GM12878 (cell line): ENCODE results near the gene DNAJC3. TPM values are rescaled to one million over a fixed set of nuclear protein-coding genes. Genes with fewer than 3 reads are reported as not detected.
A peak's percentile ranks its signal among the peaks of the same experiment; 100 is the strongest.

Source experiments
- ATF7 ChIP-seq: fragments of 450-650 bp; IDR thresholded peaks from 2 replicates; pipeline ENCODE4 v1.6.1; 2016; ENCODE audit warnings: low read depth, mild to moderate bottlenecking
- BCL11A ChIP-seq: IDR thresholded peaks from 2 replicates; pipeline ENCODE4 v1.6.1; 2011; ENCODE audit warnings: low read depth, low read length
- BHLHE40 ChIP-seq, 2 experiments: fragments of 450-650 bp in 1 of 2; IDR thresholded peaks; 2 replicates each; pipeline ENCODE4 v1.6.1; 2011 to 2017; ENCODE audit warnings: low read depth in 2 of 2, borderline replicate concordance in 1 of 2, improper control_type of control experiment in 1 of 2, low read length in 1 of 2, mild to moderate bottlenecking in 1 of 2
- CHD1 ChIP-seq: IDR thresholded peaks from 2 replicates; pipeline ENCODE4 v1.6.1; 2012; ENCODE audit warnings: low read depth, low read length, improper control_type of control experiment
- CHD2 ChIP-seq: IDR thresholded peaks from 2 replicates; pipeline ENCODE4 v1.6.1; 2011; ENCODE audit warnings: low read depth, low read length, improper control_type of control experiment, borderline replicate concordance
- EGR1 ChIP-seq, 2 experiments: IDR thresholded peaks; 1 replicate in 1 of 2; 2 replicates in 1 of 2; pipeline ENCODE4 v1.6.1; 2011 to 2012; ENCODE audit warnings: low read depth in 2 of 2, low read length in 2 of 2, borderline replicate concordance in 1 of 2, mild to moderate bottlenecking in 1 of 2, moderate library complexity in 1 of 2
- EZH2 ChIP-seq: IDR thresholded peaks from 2 replicates; pipeline ENCODE4 v1.6.1; 2012; ENCODE audit warnings: low read depth, mild to moderate bottlenecking, control low read depth, inconsistent platforms, low read length, borderline replicate concordance; ENCODE audit not compliant: control insufficient read depth
- FOXK2 ChIP-seq: fragments of 450-650 bp; IDR thresholded peaks from 2 replicates; pipeline ENCODE4 v1.6.1; 2017; ENCODE audit warnings: mild to moderate bottlenecking, moderate library complexity
- HDAC2 ChIP-seq: fragments of 200-600 bp; sonication (generic); IDR thresholded peaks from 2 replicates; pipeline ENCODE4 v1.6.1; 2017
- IKZF1 ChIP-seq: fragments of 450-650 bp; conservative IDR thresholded peaks from 2 replicates; pipeline ENCODE4 v1.6.1; 2017; ENCODE audit warnings: antibody characterized with exemption, mild to moderate bottlenecking
- MEF2B ChIP-seq: fragments of 450-650 bp; IDR thresholded peaks from 2 replicates; pipeline ENCODE4 v1.6.1; 2018; ENCODE audit warnings: mild to moderate bottlenecking, moderate library complexity; ENCODE audit not compliant: partially characterized antibody, poor library complexity, severe bottlenecking
- MYB ChIP-seq: fragments of 150-350 bp; IDR thresholded peaks from 2 replicates; pipeline ENCODE4 v1.6.1; 2014; ENCODE audit warnings: mild to moderate bottlenecking, low read depth, low read length, borderline replicate concordance
- NR2F1 ChIP-seq: fragments of 450-650 bp; conservative IDR thresholded peaks from 2 replicates; pipeline ENCODE4 v1.6.1; 2017; ENCODE audit warnings: mild to moderate bottlenecking
- POU2F2 ChIP-seq: IDR thresholded peaks from 3 replicates; pipeline ENCODE4 v1.6.1; 2011; ENCODE audit warnings: low read depth, mild to moderate bottlenecking, low read length, borderline replicate concordance
- RB1 ChIP-seq: fragments of 450-650 bp; formaldehyde crosslinking; IDR thresholded peaks from 2 replicates; pipeline ENCODE4 v1.6.1; 2017; ENCODE audit warnings: mild to moderate bottlenecking, borderline replicate concordance
- SPI1 ChIP-seq: IDR thresholded peaks from 2 replicates; pipeline ENCODE4 v1.6.1; 2011; ENCODE audit warnings: low read depth, mild to moderate bottlenecking, low read length, moderate library complexity, borderline replicate concordance; ENCODE audit not compliant: insufficient read depth
- TARDBP ChIP-seq: IDR thresholded peaks from 2 replicates; pipeline ENCODE4 v1.6.1; 2016; ENCODE audit warnings: borderline replicate concordance
- ZBTB11 ChIP-seq: fragments of 450-650 bp; formaldehyde crosslinking; IDR thresholded peaks from 2 replicates; pipeline ENCODE4 v1.5.0; 2022; ENCODE audit warnings: mild to moderate bottlenecking, missing genetic modification characterization
- polyA plus RNA-seq, 11 experiments: library from polyadenylated mRNA; depleted of rRNA in 4 of 11; unstranded in 6 of 11; stranded (reverse) in 5 of 11; fragments of >200 nt; fragmentation: Nextera tagmentation in 4 of 11; fragmentation: Illumina TruSeq in 1 of 11; extraction: Ambion mirVana in 4 of 11; extraction: Trizol in 1 of 11; gene quantifications; 1 replicate in 1 of 11; 2 replicates in 10 of 11; pipeline versions ENCODE4 v1.2.1 to v1.2.3, GENCODE V29; 2011 to 2016; ENCODE audit warnings: inconsistent platforms in 2 of 11, missing spikeins in 2 of 11, low read depth in 1 of 11
- total RNA-seq, 4 experiments: library from RNA; depleted of rRNA in 3 of 4; stranded (reverse); fragments of >200 nt in 3 of 4; fragmentation: Illumina TruSeq in 1 of 4; extraction: Trizol in 1 of 4; gene quantifications; 2 replicates each; pipeline versions ENCODE4 v1.2.1 to v1.2.3, GENCODE V29; 2013 to 2021
- TF ChIP-seq, protein P1 (sequence below): fragments of 450-650 bp; IDR thresholded peaks from 2 replicates; pipeline ENCODE4 v1.6.1; 2016; ENCODE audit warnings: mild to moderate bottlenecking
- TF ChIP-seq, protein P2 (sequence below): fragments of 150-350 bp; IDR thresholded peaks from 2 replicates; pipeline ENCODE4 v1.6.1; 2014; ENCODE audit warnings: mild to moderate bottlenecking, low read depth, low read length
- TF ChIP-seq, protein P3 (sequence below): fragments of 450-650 bp; IDR thresholded peaks from 2 replicates; pipeline ENCODE4 v1.6.1; 2018; ENCODE audit warnings: mild to moderate bottlenecking, low read depth, moderate library complexity; ENCODE audit not compliant: partially characterized antibody

DNAJC3 gene
- total and polyA plus RNA-seq, 10 of the 15 experiments (the other 5 are each of a cell fraction or from before 2014, with no cell fraction given) = 9.3 to 37.4 (median 19.0) TPM

GRCh38 chr13:95677564-95678266 is 776 bp downstream of the DNAJC3 start (continued):
- no peak for TF ChIP-seq RB1
- TF ChIP-seq HDAC2 = no peak
- TF ChIP-seq CHD2 = no peak
- TF ChIP-seq POU2F2 = no peak
- no peak for TF ChIP-seq EZH2
- no peak for TF ChIP-seq MYB
- no peak for TF ChIP-seq ATF7
- TF ChIP-seq BCL11A = no peak
- TF ChIP-seq, protein P1, sequence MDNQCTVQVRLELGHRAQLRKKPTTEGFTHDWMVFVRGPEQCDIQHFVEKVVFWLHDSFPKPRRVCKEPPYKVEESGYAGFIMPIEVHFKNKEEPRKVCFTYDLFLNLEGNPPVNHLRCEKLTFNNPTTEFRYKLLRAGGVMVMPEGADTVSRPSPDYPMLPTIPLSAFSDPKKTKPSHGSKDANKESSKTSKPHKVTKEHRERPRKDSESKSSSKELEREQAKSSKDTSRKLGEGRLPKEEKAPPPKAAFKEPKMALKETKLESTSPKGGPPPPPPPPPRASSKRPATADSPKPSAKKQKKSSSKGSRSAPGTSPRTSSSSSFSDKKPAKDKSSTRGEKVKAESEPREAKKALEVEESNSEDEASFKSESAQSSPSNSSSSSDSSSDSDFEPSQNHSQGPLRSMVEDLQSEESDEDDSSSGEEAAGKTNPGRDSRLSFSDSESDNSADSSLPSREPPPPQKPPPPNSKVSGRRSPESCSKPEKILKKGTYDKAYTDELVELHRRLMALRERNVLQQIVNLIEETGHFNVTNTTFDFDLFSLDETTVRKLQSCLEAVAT = no peak
- TF ChIP-seq IKZF1 = peak; percentile 47; the same call in 1 of the 2 replicates
- TF ChIP-seq CHD1 = no peak
- TF ChIP-seq BHLHE40 (IDR thresholded peaks at IDR 0.05; ENCODE audit: borderline replicate concordance in 1 of 2, low read depth in 2 of 2, low read length in 1 of 2) = no peak
- TF ChIP-seq TARDBP = no peak
- no peak for TF ChIP-seq MEF2B
- TF ChIP-seq FOXK2 = no peak
- TF ChIP-seq EGR1 (IDR thresholded peaks at IDR 0.05; ENCODE audit: borderline replicate concordance in 1 of 2, low read depth in 2 of 2, low read length in 2 of 2) = 0 out of 3 replicates have a peak, but pooled peaks of 1 of the 2 experiments have one; percentile 20
- TF ChIP-seq SPI1 = no peak
- TF ChIP-seq NR2F1 = no peak
- TF ChIP-seq, protein P2, sequence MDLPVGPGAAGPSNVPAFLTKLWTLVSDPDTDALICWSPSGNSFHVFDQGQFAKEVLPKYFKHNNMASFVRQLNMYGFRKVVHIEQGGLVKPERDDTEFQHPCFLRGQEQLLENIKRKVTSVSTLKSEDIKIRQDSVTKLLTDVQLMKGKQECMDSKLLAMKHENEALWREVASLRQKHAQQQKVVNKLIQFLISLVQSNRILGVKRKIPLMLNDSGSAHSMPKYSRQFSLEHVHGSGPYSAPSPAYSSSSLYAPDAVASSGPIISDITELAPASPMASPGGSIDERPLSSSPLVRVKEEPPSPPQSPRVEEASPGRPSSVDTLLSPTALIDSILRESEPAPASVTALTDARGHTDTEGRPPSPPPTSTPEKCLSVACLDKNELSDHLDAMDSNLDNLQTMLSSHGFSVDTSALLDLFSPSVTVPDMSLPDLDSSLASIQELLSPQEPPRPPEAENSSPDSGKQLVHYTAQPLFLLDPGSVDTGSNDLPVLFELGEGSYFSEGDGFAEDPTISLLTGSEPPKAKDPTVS = no peak
- TF ChIP-seq, protein P3, sequence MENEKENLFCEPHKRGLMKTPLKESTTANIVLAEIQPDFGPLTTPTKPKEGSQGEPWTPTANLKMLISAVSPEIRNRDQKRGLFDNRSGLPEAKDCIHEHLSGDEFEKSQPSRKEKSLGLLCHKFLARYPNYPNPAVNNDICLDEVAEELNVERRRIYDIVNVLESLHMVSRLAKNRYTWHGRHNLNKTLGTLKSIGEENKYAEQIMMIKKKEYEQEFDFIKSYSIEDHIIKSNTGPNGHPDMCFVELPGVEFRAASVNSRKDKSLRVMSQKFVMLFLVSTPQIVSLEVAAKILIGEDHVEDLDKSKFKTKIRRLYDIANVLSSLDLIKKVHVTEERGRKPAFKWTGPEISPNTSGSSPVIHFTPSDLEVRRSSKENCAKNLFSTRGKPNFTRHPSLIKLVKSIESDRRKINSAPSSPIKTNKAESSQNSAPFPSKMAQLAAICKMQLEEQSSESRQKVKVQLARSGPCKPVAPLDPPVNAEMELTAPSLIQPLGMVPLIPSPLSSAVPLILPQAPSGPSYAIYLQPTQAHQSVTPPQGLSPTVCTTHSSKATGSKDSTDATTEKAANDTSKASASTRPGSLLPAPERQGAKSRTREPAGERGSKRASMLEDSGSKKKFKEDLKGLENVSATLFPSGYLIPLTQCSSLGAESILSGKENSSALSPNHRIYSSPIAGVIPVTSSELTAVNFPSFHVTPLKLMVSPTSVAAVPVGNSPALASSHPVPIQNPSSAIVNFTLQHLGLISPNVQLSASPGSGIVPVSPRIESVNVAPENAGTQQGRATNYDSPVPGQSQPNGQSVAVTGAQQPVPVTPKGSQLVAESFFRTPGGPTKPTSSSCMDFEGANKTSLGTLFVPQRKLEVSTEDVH = no peak
- no peak for TF ChIP-seq ZBTB11
